GM20431 (cell line): ENCODE data around the gene GATB.

Source experiments
- in situ Hi-C: fragments of 300-500 bp; cut with MseI, MboI; formaldehyde crosslinking; loops from one replicate; pipeline ENCODE4 v1.15.0; 2020; ENCODE audit warnings: low sequenced_read_pairs; ENCODE audit not compliant: unreplicated experiment

Gene GATB

GRCh38 chr4:151679231-151679630 is 81.6 kb downstream of the GATB start:
- in situ Hi-C loops = no loop called here

- in situ Hi-C loops = no loop called here
Observed at GRCh38 chr4:151678048-151678872, 82.5 kb downstream of the GATB start.

GRCh38 chr4:151677193-151677592 is 83.6 kb downstream of the GATB start:
- in situ Hi-C loops = no loop called here

GRCh38 chr4:151676301-151676700 is 84.5 kb downstream of the GATB start:
- in situ Hi-C loops = no loop called here

- in situ Hi-C loops = no loop called here
Observed at GRCh38 chr4:151675411-151675971, 85.3 kb downstream of the GATB start.

- in situ Hi-C loops = no loop called here
Observed at GRCh38 chr4:151674804-151675391, 85.9 kb downstream of the GATB start.

GRCh38 chr4:151673908-151674520 is 86.8 kb downstream of the GATB start:
- in situ Hi-C loops = no loop called here

GRCh38 chr4:151672996-151673395 is 87.8 kb downstream of the GATB start:
- in situ Hi-C loops = no loop called here

GRCh38 chr4:151671541-151672059 is 89.2 kb downstream of the GATB start:
- in situ Hi-C loops = no loop called here

GRCh38 chr4:151670843-151671242 is 90.0 kb downstream of the GATB start:
- in situ Hi-C loops = no loop called here

GRCh38 chr4:151669990-151670389 is 90.8 kb downstream of the GATB start:
- in situ Hi-C loops = no loop called here

GRCh38 chr4:151668689-151669402 is 92.0 kb downstream of the GATB start:
- in situ Hi-C loops = no loop called here

GRCh38 chr4:151667666-151668065 is 93.1 kb downstream of the GATB start:
- in situ Hi-C loops = no loop called here

GRCh38 chr4:151667048-151667447 is 93.8 kb downstream of the GATB start:
- in situ Hi-C loops = no loop called here

GRCh38 chr4:151666501-151666900 is 94.3 kb downstream of the GATB start:
- in situ Hi-C loops = no loop called here

- in situ Hi-C loops = no loop called here
Observed at GRCh38 chr4:151665785-151666127, 95.1 kb downstream of the GATB start.

GRCh38 chr4:151665022-151665784 is 95.6 kb downstream of the GATB start:
- in situ Hi-C loops = no loop called here

- in situ Hi-C loops = no loop called here
Observed at GRCh38 chr4:151664289-151664688, 96.5 kb downstream of the GATB start.

GRCh38 chr4:151663109-151663508 is 97.7 kb downstream of the GATB start:
- in situ Hi-C loops = no loop called here

- in situ Hi-C loops = no loop called here
Observed at GRCh38 chr4:151661873-151662272, 98.9 kb downstream of the GATB start.
